NCI-H774 (cell line): ENCODE data around the gene KCNG2.

Source experiments
- DNase-seq: peaks from one replicate; lab custom pipeline; 2025; lab: John Stamatoyannopoulos, UW

Gene KCNG2

DNA sequence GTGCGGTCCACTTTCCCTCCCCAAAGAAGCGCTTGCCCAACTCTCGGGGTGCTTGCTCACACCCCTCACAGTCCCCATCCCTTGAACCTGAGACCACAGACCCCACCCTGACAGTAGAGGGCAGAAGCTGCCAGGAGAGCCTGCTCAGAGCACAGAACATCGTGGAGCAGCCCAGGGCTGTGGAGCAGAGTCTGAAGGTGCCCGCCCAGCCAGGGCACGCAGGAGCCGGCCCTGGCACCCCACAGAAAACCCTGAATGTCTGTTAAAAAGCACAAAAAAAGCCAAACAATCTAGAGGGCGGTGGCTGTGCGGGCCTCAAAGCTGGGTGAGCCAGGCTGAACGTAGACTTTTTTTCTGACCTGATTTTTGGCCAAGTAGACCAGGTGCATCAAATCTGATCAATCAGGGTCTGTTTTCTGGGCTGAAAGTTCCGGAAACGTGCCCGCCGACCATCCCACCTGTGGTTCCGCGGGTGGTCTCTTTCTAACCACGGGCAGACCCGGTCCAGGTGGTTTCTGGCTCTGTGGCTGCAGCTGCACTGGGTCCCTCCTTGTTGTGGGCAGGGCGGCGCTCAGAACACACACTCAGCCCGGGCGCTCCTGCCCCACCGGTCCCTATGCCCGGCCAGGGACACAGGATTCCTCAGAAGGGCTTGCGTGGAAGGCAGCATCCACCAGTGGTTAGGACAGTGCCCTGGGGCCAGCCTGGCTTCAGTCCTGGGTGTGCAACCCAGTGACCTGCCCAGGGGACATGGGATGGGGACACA lies 87.4 kb downstream of the KCNG2 start:
- DNase-seq, result no peak

- DNase-seq, result no peak
Observed at GRCh38 chr18:79887181-79888000, 89.7 kb downstream of the KCNG2 start.

DNA sequence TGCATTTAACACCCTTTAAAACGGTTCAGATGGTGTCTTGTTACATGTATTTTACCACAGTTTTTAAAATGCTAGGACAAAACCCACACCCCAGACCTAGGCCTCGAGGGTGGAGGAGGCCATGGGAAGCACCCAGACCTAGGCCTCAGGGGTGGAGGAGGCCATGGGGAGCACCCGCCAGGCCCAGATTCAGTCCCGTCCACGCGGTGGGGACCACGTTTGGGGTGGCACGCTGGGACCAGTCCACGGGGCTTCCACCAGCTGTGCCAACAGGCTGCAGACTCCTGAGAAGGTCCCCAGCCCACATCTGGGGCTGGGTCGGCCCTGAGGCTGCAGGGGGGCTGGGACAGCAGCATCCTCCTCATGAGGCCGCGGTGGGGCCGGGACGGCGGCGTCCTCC lies 90.3 kb downstream of the KCNG2 start:
- DNase-seq, result no peak

DNA sequence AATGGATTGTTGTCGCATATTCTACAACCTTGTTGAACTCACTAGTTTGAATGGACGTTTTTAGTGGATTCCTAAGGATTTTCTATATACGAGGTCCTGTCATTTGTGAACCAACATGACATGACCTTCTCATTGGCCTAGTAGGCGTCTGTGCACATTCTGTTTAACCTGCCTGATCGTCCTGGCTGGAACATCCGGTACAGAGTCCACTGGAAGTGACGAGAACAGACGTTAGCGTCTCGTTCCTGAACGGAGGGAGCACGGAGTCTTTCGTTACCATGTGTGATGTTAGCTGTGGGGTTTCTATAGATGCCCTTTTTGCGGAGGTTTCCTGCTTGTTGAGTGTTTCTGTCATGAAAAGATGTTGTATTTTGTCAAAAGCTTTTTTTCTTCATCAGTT lies 91.8 kb downstream of the KCNG2 start:
- DNase-seq, result no peak

GRCh38 chr18:79890674-79891073 lies 92.9 kb downstream of the KCNG2 start:
- no peak for DNase-seq

DNA sequence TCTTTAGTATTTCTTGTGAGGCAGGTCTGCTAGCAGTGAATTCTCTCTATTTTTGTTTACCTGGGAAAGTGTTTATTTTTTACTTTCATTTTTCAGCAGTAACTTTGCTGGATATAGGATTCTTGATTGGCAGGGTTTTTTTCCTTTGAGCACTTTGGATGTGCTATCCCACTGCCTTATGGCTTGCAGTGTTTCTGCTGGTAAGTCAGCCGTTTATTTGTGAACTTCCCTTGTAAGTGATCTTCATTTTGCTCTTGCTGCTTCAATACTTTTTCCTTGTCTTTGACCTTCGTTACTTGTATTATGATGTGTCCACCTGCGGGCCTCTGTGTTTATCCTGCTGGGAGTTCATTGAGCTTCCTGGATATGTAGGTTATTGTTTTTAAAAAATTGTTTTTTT lies 99.0 kb downstream of the KCNG2 start:
- DNase-seq, result no peak

- no peak for DNase-seq
Observed at GRCh38 chr18:79897940-79898625, 100.3 kb downstream of the KCNG2 start.

DNA sequence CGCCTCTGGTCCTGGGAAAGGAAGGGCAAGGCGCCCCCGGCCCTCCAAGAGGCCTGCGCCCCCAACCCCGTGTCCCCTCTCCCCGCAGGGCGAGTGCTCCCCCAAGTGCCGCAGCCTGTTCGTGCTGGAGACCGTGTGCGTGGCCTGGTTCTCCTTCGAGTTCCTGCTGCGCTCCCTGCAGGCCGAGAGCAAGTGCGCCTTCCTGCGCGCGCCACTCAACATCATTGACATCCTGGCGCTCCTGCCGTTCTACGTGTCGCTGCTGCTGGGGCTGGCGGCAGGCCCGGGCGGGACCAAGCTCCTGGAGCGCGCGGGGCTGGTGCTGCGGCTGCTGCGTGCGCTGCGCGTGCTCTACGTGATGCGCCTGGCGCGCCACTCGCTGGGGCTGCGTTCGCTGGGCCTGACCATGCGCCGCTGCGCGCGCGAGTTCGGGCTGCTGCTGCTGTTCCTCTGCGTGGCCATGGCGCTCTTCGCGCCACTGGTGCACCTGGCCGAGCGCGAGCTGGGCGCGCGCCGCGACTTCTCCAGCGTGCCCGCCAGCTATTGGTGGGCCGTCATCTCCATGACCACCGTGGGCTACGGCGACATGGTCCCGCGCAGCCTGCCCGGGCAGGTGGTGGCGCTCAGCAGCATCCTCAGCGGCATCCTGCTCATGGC lies 101.3 kb downstream of the KCNG2 start:
- DNase-seq, result no peak

DNA sequence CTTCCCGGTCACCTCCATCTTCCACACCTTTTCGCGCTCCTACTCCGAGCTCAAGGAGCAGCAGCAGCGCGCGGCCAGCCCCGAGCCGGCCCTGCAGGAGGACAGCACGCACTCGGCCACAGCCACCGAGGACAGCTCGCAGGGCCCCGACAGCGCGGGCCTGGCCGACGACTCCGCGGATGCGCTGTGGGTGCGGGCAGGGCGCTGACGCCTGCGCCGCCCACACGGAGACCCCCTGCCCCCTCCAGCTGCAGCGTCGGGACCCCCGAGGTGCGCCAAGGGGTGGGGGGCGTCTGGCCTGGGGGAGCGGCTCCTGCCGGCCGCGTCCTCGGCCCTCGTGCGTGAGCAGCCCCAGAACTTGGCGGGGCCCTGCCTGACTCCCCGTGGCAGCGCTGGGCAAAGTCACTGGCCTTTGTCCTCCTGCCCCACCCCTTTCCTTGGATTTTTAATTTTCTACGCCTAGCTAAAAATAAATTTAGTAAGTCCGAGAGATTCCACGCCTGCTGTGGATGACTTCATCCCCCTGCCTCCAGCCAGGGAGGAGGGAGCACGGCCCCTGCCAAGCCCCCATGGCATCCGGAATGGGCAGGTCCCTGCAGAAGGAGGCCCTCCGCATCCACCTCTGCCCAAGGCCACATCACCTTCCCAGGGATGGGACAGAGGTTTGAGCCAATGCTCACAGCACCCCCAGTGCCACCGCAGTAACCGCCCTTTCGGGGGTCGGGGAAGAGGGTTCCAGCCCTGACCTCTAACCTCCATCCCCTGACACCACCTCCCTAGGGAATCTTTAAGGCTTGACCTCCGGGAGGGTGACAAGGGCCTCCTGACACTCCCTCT lies 102.1 kb downstream of the KCNG2 start:
- DNase-seq, result no peak

DNA sequence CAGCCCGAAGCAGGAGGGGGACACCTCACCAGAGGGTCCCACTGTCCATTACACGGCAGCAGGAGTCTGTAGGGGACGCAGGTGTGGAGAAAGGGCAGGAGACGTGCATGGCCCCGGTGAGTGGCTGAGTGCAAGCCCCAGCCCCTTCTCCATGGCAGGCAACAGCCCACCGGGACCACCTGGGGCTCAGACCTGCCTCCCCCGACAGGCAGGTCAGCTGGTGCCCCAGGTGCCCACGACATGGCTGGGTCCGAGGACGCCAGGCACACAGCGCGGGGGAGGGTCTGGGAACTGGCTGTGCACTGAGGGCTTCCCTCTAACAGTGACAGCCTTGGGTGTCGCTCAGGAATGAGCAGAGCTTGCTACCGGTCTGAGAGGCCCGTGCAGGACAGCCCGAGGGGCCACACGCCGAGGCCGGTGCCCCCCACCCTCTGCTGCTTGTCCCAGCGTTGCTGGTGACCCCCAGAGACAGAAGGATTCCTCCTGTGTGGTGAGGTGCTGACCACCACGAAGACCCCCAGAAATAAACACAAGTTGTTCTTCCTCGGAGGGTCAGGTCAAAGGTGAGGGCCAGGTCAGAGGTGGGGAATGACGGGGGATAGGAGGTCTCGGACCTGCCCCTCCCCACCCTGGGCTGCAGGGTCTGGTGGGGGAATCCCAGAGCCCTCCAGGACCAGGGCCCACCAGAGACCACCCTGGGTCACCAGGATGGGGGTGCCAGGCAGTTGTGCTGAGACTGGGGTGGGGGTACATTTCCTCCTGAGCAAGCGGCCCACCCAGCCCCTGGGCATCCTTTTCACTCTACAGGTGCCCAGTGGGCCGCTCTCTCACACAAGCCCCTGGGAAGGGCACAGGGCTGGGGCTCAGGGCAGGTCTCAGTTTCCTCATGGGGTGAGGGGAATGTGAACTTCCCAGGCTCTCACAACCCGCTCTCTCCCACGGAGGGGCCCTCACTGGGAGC lies 103.2 kb downstream of the KCNG2 start:
- no peak for DNase-seq

DNA sequence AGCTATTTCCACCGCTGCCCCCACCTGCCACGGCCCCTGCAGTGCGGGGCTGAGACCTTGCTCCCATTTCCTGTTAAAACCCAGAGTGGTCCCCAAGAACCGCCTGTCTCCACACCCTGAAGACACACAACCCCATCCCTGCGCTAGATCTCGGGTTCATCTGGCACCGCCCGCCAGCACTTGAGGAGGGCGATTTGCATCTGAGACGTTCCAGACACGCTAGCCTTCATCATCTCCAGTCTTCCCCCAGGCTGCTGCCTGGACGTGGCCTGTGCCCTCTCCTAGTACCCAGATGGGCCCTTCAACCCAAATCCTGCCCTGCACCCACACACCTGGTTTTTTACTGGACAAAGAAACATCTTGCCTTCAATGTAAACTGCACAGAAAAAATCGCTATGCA lies 103.9 kb downstream of the KCNG2 start:
- no peak for DNase-seq

DNA sequence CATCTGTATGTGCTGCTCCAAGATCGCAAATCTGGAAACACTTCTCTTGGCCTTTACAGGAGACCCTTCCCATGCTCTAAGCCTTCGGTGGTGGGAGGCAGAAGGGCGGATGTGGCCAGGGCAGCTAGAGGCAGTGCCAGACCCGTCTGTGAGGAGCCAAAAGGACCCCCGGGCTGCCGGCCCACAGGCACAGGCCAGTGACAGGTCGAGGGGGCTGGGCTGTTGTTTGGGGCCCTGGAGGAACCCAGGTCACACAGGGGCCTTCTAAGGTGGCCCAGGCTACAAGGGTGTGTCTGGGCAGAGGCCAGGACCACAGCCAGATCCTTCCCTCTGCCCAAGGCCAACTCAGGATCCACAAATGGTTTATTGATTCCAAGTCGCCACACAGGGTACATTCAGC lies 104.3 kb downstream of the KCNG2 start:
- no peak for DNase-seq

DNA sequence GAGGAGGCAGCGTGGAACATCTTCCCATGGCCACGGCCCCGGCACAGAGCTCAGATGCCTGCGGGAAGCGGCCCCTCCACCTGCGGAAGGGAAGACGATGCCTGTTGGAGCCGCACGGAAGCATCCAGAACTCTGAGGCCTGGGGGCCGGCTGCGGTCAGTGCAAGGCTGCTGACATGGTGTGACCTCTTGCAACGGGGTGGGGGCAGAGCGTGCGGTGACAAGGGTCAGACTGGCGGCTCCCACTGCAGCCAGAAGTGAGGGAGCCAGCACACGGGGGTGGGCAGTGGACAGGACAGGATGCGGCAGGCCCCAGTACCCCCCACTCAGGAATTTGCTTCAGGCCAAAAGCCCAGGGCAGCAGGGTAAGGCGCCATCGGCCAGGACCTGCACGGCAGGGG lies 104.9 kb downstream of the KCNG2 start:
- no peak for DNase-seq

- no peak for DNase-seq
Observed at GRCh38 chr18:79903071-79903635, 105.4 kb downstream of the KCNG2 start.

GRCh38 chr18:79903787-79904356 lies 106.1 kb downstream of the KCNG2 start:
- no peak for DNase-seq

GRCh38 chr18:79904357-79905147 lies 106.8 kb downstream of the KCNG2 start:
- no peak for DNase-seq

DNA sequence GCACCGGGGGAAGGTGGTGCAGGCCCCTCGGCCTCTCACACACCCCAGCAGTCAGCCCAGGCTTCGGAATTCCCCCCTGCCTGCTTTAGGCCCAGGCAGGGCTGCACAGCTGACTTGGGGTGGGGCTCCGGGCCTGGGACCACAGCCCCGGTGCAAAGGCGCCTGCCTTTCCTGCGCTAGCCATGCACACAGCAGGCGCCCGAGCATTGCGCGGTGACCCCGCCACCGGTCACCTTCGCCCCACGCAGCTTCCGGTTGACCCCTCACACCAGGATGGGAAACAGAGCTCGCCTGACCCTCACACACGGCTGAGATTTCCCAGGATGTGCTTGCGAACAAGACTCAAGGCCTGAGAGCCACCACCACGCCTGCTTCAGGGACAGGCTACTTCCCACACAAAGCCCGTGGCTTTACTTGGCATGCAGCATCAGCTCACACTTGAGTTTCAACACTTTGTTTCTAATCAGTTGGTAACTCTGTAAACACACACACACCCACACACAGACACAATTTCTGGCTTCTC lies 107.7 kb downstream of the KCNG2 start:
- no peak for DNase-seq

- no peak for DNase-seq
Observed at GRCh38 chr18:79905993-79906392, 108.3 kb downstream of the KCNG2 start.
